HL-60/S4 treated with retinoic acid at 250 ng/mL for 4 days and 3 days (cell line): ENCODE data around the gene SNX19.

ENCODE experiments used
- in situ Hi-C: fragments of 300-500 bp; cut with MboI; formaldehyde crosslinking; loops from 2 replicates; pipeline ENCODE4 v1.7.0; 2022; ENCODE audit warnings: low sequenced_read_pairs

The SNX19 gene

DNA sequence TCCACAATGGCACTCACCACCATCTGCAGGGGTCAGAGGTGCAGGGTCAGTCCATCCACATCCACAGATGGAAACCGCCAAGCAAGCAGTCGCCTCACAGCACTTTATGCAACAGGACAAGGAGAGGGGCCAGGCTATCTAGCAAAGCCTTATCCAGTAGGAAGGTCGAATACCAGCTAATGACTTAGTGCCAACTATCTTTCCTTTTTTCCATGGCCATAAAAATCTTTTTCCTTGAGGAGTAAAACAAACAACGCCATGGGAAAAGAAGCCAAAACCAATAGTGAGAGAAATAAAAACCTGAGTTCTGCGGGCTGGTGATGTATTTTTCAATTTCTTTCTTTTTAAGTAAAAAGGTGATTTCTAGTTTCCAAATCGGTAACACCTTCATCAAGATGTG lies 8.2 kb downstream of the SNX19 start:
- in situ Hi-C loops: no loop called here

DNA sequence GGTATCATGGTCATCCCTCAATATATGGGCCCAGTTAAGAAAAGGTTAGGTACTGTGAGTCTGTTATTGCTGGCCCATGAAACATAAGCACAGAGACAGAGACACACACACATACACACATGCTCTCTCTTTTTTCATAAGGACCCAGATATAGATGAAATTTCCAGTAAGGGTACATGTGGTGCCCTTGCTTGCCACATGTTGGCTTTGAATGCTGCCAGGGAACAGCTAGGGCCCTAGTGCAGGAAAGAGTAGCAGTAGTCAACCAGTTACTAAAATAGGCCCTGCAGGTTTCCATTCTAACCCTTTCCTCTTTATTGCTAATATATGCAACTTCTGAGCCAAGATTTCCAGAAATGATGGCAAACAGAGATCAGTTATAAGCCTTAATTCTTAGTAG lies 9.1 kb downstream of the SNX19 start:
- in situ Hi-C loops: no loop called here

DNA sequence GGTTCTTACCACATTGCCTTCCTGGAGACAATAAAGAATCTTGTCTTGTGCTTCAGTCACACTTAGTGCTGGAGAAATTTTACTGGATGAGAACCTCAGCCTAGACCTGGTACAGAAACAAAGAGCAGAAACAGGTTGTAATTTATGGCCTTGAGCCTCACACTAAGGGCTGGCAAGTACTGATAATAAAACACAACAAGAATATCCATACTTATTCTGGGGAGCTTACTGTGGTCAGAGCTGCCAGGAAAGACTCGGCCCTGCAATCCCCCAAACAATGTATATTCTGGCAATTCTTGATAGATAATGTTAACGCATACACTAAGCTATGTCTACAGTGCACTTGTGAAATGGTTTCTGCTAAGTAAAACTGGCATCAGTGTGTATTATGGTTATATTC lies 9.7 kb downstream of the SNX19 start:
- in situ Hi-C loops: no loop called here

DNA sequence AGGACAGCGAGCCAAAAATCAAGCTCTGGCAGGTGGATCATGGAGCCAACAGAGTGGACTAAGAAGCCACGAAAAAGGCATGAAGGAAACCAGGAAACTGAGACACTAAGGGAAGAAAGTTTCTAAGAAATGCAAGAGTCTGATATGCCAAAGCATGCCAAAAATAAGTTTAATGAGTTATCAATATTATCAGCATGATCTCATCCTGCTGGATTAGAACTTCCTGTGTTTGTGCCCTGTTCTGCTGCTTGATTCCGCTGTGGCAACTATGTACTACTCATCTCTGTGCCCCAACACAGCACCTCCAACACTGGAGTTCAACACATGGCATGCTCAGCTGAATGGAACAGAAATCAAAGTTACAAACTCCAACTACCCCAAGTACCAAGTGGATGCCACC lies 10.8 kb downstream of the SNX19 start:
- in situ Hi-C loops: no loop called here

DNA sequence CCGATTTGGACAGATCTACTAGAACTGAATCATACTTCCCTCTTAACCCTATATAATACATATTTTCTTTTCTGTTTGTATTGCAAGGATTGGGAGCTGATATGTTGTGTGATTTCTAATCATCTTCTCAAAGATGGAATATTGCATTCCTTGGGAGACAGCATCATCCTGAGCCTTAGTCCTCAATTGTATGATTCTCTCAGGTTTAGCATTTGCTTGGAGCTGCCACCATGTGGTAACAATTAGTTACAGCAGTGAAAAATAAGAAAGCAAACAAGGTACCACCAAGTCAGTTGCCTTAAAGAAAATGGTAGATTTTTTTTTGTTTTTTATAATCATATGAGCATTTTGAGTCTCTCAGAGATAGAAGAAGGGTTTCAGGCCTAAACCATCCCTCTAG lies 11.9 kb downstream of the SNX19 start:
- in situ Hi-C loops: no loop called here

DNA sequence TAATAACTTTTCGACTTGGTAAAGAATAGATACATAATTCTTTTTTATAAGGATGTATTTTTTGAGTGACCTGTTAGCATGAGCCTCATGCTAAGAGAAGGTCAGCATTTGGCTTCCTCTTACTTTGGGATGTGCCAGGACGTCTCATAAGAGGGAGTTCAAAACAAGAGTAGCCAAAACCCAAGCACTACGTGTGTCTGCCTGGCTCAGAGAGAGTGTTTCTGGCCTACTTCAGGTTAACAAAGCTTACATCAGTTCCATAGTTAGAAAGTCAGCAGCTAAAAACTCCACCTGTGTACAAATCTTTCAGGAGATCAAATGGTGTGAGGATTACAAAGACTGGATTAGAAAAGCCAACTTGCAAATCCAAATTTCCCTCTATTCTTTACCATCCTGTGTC lies 13.9 kb downstream of the SNX19 start:
- in situ Hi-C loops: no loop called here

DNA sequence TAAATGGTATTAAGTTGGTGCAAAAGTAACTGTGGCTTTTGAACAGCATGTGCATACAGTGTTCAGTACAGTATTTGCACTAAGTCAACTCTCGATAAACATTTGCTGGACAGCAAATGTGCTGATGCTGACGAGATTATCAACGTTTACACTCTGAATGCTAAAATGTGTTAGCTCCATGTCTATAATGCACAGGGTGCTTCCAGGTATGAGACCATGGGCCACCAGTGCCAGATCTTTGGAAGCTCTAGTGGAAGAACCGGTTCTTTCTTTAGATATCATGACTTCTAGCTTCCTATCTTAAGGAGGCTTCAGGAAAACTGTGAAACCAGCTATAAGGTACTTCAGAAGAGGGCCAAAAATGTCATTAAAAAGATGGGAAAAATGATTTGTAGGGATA lies 17.2 kb downstream of the SNX19 start:
- in situ Hi-C loops: no loop called here

DNA sequence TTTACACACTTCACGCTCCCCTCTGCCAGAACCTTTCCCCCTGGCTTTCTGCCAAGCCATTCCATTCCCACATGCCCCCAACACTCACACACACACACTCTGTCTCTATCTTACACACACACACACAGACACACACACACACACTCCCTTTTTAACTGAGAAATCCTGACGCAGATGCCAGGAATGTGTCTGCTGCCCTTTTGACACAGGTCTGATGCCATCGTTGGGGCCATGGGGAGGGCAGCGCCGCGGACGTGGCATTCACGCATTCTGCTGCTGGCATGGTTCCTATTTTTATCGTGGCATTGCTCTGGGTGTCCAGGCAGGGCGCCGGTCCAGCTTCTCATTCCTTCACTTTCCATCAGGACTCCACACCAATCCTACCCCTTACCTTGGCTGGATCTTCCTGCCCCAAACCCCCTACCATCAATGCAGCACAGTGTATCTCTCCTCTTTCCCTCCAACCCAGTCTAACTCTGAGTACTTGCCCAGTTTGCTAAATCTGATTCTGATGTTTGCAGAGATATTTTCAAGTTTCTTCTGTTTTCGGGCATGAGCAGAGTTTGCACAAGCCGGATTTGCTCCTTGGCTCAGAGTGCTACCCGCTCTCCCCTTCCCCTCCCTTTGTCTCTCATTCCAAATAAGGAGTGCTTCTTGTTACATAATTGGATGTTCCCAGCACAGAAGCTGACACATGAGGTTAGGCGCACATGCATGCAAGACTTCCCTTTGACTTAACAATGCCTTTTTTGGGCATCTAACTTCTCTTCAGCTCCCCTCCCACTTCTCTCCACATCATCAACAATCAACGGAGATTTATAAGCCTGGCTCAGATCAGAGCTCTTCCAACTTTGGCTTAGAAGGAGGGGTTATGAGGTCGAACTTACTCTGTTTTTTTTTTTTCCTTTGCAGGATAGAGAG lies 18.8 kb downstream of the SNX19 start:
- in situ Hi-C loops: no loop called here

DNA sequence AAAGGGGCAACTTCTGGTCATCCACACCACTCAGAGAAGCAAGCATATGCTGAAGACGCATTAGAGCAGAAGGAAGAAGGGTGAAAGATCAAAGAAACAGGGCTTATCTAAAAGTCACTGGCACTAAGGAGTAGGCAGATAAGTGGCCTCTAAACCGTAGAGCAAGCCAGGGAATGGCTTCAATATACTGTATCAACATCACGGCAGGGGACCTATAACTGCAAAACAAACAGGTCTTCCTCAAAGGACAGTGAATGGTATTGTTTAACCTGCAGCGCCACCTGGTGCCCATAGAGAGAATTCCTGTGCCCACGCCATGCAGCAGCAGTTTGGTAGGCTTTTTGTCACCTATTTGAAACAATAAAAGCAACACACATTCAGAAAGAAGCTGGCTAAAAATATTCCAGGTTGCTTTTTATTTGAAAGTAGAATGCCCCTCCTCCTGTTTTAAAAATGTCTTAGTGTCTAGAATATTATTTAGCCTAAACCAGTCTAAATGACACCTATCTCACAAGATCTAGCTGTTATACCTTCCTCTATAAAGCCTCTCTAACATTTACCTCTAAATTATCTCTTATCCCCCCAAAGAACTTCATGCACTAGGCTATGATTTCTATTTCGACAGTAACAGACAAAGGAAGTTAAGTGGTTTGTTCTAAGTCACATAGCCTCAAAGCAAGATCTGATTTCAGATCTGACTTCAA lies 21.8 kb downstream of the SNX19 start:
- in situ Hi-C loops: no loop called here

DNA sequence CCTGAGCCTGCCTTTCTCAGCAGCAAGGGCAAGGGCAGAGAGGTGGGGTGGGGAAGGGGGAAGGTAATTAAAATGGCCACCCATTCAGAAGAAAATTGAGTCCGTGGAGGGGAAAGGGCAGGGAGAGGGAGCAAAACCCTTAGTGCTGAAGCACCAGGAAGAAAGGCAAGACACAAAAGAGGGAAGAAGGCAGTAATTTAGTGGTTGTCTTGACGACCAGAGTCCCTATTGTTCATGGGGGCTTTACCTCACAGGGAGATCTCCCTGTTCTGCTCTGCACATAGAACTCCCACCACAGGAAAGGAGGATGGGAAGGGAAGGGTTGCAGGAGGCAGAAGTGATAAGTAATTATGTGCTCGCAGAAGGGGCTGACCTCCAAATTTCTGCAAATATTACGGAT lies 23.4 kb downstream of the SNX19 start:
- in situ Hi-C loops: no loop called here

DNA sequence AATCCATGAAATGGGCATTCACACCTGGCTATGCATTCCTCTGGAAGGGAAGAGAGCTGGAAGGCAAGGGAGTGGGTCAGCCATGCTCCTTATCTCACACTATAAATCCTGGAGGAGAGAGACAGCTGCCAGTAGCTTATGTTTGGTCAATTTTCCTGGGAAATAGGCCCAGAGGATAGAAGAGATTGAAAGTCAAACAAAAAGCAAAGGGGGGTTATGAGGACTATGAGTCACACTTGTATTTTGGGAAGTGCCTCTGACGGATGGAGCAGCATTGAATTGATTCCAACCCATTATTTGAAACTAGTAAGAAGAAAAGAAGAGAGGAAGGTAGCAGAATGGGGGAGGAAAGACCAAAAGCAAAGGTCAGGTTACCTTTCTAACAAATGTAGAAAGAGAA lies 25.0 kb downstream of the SNX19 start:
- in situ Hi-C loops: no loop called here

DNA sequence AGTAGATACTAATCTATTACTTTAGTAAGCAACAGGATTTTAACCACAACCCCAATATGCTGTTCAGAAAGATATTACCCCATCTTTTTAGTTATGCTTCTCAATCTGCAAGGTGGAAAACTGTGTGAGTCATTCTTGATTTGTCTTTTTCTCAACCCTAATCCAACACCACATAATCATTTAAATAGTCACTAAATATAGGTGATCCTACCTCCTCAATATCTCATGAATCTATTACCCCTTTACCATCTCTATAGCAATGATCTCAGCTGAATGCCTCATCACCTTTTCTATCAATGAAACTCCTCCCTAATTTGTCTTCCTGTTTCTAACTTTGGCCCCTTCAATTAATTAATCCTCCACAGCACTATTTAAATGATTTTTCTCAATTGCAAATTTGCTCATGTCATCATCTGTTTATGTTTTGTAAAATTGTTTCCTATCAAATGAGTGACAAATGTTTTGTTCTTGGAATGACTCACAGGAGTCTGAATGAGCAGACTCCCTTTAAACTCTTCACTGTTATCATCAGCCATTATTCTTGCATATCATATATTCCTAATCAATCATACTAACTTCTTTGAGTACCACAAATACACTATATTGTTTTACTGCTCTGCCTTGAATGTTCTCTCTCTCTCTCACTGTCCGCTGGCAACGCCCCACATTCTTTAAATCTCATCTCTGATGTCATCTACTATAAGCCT lies 26.1 kb downstream of the SNX19 start:
- in situ Hi-C loops: no loop called here

DNA sequence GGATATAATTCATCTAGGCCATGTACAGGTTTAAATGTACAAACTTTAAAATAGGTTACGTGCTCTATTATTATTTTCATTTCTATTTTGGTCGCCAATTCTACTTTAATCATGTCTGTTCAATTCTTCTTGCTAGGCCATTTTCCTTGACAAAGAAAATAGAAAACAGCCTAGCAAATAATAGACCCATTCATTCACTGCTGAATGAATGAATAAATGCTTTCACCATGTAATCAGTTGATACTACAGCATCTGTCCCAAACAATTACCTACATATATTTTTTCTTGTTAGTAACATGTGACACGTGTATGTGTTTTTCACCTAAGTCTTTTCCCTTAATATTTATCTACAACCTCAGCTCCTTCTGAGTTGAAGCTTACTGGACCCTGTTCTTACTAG lies 27.5 kb downstream of the SNX19 start:
- in situ Hi-C loops: no loop called here

DNA sequence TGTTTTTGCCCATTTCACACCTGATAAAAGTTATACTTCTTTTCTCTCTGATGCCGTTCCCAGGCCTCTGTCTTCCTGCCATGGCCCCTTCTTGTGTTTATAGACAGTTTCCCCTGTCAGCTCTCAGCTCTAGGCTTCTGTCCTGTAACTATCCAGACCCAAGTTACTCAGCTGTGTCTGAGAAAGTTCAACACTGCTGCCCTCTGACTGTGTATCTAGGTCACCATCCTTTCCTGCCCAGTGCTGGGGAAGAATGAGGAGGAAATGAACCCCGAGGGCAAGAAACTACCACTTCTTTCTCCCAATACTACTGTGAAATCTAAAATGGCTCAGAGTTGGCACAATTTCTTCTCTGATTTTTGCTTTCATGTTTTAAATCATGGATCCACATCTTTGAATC lies 29.6 kb downstream of the SNX19 start:
- in situ Hi-C loops: no loop called here

DNA sequence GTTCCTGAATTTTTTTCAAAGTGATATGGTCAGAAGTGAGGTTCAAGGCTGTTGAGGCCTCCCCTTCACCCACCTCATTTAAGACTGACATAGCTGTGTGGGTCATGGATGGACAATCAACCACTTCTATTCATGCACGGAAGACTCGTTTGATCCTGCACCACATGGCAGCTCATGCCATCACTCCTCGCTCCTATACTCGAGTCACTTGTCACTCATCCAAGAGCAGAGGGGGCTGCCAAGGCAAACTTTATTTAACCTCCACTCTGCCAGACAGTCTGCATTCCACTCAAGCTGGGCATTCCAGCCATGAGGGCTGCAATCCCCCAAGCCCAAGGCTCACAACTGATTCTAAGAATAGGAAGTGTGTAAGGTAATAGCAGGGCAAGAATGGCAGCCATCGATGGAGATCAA lies 34.1 kb downstream of the SNX19 start:
- in situ Hi-C loops: no loop called here

DNA sequence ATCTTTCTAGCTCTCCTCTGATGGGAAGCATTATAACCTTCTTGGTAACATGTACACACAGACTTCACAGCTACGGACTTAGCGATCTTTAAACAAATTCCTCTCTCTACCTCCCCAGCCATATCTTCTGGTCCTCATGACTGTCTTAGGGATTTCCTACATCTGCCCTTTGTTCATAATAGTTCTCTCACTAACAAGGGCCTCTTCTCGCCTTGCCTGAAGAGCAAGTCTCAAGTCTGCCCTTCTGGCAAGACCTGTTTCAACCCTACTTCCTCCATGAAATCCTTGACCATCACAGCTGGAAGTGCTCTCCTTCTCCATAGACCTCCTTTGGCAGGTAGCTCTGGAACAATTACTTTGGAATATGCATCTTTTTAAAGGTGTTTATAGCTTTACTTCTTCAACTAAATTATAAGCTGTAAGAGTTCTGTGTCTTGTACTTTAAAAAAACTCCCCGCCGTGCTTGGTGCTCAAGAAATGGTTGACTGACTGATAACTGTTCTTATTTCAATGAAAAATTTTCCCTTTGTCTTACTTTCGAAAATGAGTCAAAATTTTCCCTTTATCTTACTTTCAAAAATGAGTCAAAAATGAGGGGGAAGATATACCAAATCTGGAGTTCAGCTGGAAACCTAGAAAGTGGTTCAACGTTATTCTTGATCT lies 34.7 kb downstream of the SNX19 start:
- in situ Hi-C loops: no loop called here

DNA sequence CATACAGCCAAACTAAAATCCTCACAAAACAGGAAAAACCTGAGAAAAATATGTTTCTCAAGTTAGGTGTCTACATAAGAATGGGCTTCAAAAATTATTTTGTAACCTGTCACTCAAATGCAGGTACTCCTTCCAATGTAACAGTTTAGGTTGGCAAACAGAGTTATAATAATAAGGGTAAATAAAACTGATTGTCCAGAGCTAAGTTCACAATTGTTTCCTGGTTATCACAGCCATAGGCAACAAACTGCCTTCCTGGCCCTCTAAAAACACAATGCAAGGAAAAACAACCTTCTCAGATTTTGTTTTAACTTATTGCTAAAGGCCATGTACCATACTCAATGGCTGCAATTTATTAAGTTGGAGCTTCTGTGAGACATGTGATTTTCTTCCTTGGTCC lies 36.4 kb downstream of the SNX19 start:
- in situ Hi-C loops: no loop called here

DNA sequence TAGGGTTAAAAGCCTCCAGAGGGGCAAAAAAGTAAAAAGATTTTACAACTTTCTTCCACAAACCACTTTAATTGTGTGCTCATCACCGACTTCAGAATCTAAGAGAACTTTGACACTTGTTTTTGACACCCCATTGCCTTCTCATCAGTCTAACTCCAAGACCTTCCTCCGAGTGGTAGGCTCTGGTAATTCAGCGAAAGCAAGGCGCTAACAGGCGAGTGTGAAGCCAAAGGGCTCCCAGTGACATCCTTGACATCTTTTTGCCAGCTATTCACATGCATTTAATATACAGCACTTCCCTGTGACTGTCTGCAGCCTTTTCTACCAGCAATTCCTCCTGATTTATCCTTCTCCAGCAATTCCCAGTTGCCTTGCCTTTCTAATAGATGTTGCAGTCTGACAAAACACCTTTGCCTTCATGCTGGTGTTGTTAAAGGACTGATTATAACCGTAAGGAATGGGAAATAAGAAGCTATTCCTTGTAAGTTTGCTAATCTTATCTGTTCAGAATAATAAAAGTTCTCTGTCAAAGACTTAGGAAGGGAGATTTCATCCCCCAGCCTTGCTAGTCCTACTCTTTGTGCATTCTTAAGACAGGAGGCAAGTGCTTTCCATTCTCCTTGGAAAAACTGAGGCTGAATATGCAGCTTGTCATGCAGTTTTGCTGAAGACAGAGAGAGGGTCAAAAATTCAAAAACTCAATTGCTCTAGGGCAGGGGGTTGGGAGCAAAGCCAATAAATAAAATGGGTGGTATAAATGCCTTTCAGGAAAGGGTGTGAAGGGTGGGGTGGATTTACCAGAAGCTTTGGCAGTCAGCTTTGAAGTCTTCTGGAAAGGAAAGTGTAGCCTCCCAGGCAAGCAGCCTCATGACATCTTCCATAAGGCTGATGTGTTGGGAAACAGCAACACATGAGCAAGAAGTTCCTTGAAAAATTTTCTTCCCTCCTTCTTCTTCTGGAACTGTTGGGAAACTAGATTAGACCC lies 39.1 kb downstream of the SNX19 start:
- in situ Hi-C loops: no loop called here

DNA sequence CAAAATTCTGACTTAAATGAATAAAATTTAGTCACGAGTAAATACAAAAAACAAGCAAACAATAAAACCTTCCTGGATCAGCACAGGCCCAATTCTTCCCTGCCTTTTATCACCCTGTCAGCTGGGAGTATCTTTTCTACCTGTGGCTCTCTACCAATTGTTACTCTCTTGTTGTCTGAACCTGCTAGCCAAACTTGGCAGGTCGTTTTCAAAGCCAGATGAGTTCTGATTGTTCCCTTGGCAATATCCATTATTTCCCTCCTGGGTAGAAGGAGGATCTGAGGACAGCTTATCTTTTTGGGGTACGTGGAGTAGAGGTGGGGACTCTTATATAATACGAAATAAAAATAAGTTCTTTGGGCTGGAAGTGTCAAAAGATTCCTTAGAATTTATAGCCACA lies 40.2 kb downstream of the SNX19 start:
- in situ Hi-C loops: no loop called here

DNA sequence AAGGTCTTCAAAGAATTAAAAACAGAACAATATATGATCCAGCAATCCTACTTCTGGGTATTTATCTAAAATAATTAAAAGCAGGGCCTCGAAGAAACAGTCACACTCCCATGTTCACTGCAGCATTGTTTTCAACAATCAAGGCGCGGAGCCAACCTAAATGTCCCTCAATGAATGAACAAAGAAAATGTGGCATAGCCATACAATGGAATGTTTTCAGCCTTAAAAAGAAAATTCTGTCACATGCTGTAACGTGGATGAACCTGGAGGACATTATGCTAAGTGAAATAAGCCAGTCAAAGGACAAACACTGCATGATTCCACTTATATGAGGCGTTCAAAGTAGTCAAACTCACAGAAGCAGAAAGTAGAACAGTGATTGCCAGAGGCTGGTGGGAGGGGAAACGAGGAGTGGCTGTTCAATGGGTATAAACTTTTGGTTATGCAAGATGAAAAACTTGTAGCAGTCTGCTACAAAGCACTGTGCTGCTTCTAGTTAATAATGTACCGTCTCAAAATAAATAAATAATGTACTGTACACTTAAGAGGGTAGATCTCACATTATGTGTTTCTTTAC lies 41.2 kb downstream of the SNX19 start:
- in situ Hi-C loops: loop anchor here (25.0 kb wide), 1 partner anchor 663 kb away; no protein-coding TSS in a partner anchor
